H7 (cell line): Measurements from ENCODE around the gene HAGH. TPM values are rescaled to one million over a fixed set of nuclear protein-coding genes. Genes with fewer than 3 reads are reported as not detected.

Experiments
- DNase-seq: peaks from one replicate; pipeline ENCODE4 v3.0.0; 2012
- H3K27me3 ChIP-seq: 2 replicates; pipeline ENCODE4 v1.6.0; 2011; ENCODE audit warnings: mild to moderate bottlenecking, low read length; ENCODE audit not compliant: control insufficient read depth, insufficient read depth
- H3K36me3 ChIP-seq: replicated peaks from 2 replicates; pipeline ENCODE4 v1.5.1; 2011; ENCODE audit warnings: low read length; ENCODE audit not compliant: control insufficient read depth, insufficient read depth
- H3K4me3 ChIP-seq: 2 replicates; pipeline ENCODE4 v1.5.1; 2011; ENCODE audit warnings: low read depth, mild to moderate bottlenecking, control low read depth, low read length, moderate library complexity; ENCODE audit not compliant: insufficient read depth
- total RNA-seq: library from RNA; depleted of rRNA; stranded (reverse); fragments of >200 nt; shearing (Covaris generic); gene quantifications from 2 replicates; pipeline ENCODE4 v1.2.3, GENCODE V29; 2014

Gene HAGH
- total RNA-seq, 1 experiment from 2014 or later, result 51.8 TPM

DNA sequence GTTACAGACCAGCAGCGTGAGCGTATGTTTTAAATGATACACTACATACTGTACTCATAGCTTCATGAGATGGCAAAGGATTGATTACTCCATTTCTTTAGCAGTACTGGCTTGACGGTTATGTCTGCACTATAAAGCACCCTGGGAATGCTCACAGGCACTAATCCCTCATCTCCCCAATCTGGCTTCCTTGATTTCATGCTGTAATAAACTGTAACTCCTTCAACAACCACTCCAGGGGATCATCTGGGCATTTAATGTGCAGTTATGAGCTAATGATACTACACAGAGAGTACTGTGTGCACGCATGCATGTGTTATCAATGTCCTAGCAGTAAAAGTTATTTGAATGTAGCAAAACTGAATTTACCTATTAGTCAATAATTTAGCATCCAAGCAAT, 25.2 kb upstream of the HAGH start:
- no peaks in the 10 kb centered on the region; the same call in 1 of the 2 replicates for H3K27me3 ChIP-seq

DNA sequence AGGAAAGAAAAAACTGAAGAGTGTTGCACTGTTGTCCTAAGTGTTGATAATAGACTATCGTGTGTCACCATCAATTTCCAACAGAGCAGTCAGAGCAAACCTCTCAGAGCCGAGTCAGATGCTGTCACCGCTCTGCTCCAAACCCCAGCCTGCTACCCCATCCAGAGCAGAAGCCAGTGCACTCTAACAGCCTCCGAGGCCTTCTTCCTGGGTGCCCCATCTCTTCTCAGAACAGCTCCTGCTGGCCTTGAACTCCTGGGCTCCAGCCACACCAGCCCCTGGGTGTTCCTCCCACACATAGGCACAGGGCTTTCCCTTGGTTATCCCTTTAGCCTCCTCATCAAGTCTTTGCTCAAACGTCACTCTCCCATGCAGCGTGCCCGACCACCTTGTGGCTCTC, 24.4 kb upstream of the HAGH start:
- no peaks in the 10 kb centered on the region; the same call in 1 of the 2 replicates for H3K27me3 ChIP-seq
- no peak for DNase-seq
- no peak overlapping the region for H3K4me3 ChIP-seq
- H3K36me3 ChIP-seq, result no peaks in the 10 kb centered on the region

More for the DNA sequence above, 25.2 kb upstream of the HAGH start:
- Histone ChIP-seq H3K36me3 (no peaks in the 10 kb centered on the region), H3K4me3 (no peak overlapping the region)
- DNase-seq, result no peak

DNA sequence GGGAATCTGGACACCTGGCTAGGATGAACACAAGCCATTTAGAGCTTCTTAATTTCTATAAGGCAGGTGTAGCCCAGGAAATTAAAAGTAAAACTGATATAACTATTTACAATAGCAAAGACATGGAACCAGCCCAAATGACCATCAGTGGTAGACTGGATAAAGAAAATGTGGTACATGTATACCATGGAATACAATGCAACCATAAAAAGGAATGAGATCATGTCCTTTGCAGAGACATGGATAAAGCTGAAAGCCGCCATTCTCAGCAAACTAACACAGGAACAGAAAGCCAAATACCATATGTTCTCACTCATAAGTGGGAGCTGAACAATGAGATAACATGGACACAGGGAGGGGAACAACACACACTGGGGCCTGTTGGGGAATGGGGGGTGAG, 19.8 kb upstream of the HAGH start:
- Histone ChIP-seq H3K4me3 (no peak overlapping the region), H3K27me3 (no peaks in the 10 kb centered on the region; the same call in 1 of the 2 replicates), H3K36me3 (no peaks in the 10 kb centered on the region)
- DNase-seq, result no peak

- no peaks in the 10 kb centered on the region; the same call in 1 of the 2 replicates for H3K27me3 ChIP-seq
- H3K4me3 ChIP-seq, result no peak overlapping the region
- DNase-seq, result no peak
- no peaks in the 10 kb centered on the region for H3K36me3 ChIP-seq
Measured at GRCh38 chr16:1845985-1846384, 19.4 kb upstream of the HAGH start.

DNA sequence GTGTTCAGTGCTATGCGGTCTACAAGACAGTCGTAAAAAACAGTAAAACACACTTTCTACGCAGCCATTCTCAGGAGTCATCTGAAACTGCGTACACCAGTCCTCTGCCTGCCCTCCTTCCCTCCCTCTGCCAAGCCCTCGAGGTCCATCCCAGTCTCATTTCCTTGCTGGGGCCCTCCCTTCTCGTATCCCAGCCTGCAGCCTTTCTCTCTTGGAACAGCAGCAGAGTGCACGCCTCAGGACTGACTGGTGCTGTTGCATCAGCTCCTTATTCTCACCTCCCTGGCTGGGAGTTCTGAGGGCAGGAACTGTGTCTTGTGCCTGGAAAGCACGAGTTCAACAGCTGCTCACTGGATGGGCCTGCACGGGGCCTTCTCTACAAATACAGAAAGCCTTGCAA, 12.9 kb upstream of the HAGH start:
- H3K36me3 ChIP-seq, result no peaks in the 10 kb centered on the region
- H3K4me3 ChIP-seq, result no peak overlapping the region
- DNase-seq, result no peak
- H3K27me3 ChIP-seq, result no peaks in the 10 kb centered on the region

- DNase-seq, result no peak
- Histone ChIP-seq H3K27me3 (no peaks in the 10 kb centered on the region), H3K4me3 (no peak overlapping the region), H3K36me3 (no peaks in the 10 kb centered on the region; the same call in 1 of the 2 replicates)
Measured at GRCh38 chr16:1834096-1834495, 7.5 kb upstream of the HAGH start.

- Histone ChIP-seq H3K4me3 (no peak overlapping the region), H3K27me3 (no peaks in the 10 kb centered on the region), H3K36me3 (no peaks in the 10 kb centered on the region; the same call in none of the 2 replicates)
- no peak for DNase-seq
Measured at GRCh38 chr16:1832838-1833454, 6.3 kb upstream of the HAGH start.

DNA sequence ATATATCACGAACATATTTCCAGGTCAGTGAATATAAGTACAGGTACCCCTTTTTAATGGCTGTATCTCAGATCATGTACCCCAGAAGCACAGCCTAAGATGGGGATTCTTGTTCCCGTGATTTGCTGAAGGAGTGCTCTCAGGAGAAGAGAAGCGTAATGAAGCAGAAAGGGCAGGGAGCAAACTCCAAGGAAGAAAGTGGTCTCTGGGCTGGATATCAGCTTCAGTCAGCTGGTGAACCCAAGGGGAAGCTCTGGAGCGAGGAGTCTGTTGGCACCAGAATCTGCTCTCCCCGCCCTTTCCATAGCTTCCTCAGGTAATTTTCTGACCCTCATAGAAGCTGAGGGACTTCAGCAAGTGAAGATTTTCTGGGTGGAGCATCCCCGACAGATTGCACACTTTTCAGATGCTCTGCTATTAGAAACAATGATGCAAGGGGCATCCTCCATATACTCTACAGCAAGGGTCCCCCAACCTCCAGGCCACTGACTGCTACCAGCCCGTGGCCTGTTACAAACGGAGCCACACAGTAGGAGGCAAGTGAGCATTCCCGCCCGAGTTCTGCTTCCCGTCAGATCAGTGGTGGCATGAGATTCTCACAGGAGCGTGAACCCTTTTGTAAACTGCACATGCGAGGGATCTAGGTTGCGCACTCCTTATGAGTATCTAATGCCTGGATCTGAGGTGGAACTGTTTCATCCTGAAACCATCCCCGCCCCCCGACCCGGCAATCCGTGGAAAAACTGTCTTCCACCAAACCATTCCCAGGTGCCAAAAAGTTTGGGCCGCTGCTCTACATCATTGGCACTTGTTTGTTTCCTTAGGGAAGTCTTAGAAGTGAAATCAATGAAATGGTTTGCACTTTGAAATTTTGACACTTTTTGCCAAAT, 4.8 kb upstream of the HAGH start:
- H3K36me3 ChIP-seq, result no peaks in the 10 kb centered on the region; the same call in none of the 2 replicates
- no peaks in the 10 kb centered on the region for H3K27me3 ChIP-seq
- H3K4me3 ChIP-seq, result no peak overlapping the region
- DNase-seq, result no peak

- Histone ChIP-seq H3K4me3 (no peak overlapping the region), H3K27me3 (peaks cover 2% of the 10 kb centered on the region; the same call in 1 of the 2 replicates), H3K36me3 (no peaks in the 10 kb centered on the region; the same call in none of the 2 replicates)
- no peak for DNase-seq
Measured at GRCh38 chr16:1830213-1830612, 3.6 kb upstream of the HAGH start.

- peaks cover 2% of the 10 kb centered on the region; the same call in 1 of the 2 replicates for H3K27me3 ChIP-seq
- DNase-seq, result no peak
Measured at GRCh38 chr16:1828645-1829410, 2.2 kb upstream of the HAGH start.

GRCh38 chr16:1825864-1826690, 548 bp downstream of the HAGH start:
- Histone ChIP-seq H3K27me3 (peaks cover 2% of the 10 kb centered on the region; the same call in 1 of the 2 replicates), H3K36me3 (peaks cover 1% of the 10 kb centered on the region), H3K4me3 (peak overlapping the region; percentile 96)
- DNase-seq, result no peak

More at GRCh38 chr16:1828645-1829410, 2.2 kb upstream of the HAGH start:
- H3K36me3 ChIP-seq, result no peaks in the 10 kb centered on the region; the same call in none of the 2 replicates
- H3K4me3 ChIP-seq, result no peak overlapping the region

DNA sequence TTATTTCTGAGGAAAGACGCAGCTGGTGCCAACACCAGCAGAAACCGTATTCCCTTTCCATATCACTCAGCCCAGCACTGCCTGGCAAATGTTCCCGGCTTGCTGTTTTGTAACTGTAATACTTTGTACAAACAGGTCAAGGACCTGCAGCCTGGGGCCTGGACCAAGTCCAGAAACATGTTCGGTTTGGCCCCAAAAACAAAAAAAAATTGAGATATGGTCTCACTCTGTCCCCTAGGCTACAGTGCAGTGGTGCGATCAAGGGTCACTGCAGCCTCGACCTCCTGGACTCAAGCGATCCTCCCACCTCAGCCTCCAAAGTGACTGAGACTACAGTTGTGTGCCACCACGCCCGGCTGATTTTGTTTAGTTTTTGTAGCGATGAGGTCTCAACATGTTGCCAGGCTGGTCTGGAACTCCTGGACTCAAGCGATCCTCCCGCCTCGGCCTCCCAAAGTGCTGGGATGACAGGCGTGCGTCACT, 1.2 kb downstream of the HAGH start:
- H3K36me3 ChIP-seq, result peaks cover 1% of the 10 kb centered on the region
- peaks cover 2% of the 10 kb centered on the region; the same call in 1 of the 2 replicates for H3K27me3 ChIP-seq
- H3K4me3 ChIP-seq, result peak overlapping the region; percentile 96; the same call in 1 of the 2 replicates
- no peak for DNase-seq

DNA sequence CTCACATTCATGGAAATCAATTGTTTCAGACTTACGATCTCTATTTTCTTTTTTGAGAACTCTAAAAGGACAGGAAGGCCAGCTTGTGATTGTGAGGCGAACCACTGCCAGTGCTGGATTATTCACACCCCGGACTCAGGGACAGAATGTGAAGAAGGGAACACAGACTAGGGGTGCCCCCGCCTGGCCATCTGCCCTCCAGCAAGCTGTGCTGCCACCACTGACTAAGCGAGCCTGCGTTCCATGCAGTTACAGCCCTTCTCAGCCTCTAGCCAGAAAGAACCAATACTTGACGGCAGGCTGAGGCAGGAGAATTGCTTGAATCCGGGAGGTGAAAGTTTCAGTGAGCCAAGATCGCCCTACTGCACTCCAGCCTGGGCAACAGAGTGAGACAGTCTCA, 2.8 kb downstream of the HAGH start:
- H3K36me3 ChIP-seq, result 0 out of 2 replicates have a peak, but pooled peaks cover 1% of the 10 kb centered on the region
- peak; percentile 88 for DNase-seq
- H3K4me3 ChIP-seq, result no peak overlapping the region
- peaks cover 2% of the 10 kb centered on the region; the same call in 1 of the 2 replicates for H3K27me3 ChIP-seq
